ENCODE results near the gene TLX1. TPM values are rescaled to one million over a fixed set of nuclear protein-coding genes. Genes with fewer than 3 reads are reported as not detected.
A peak's percentile ranks its signal among the peaks of the same experiment; 100 is the strongest.

Gene TLX1
- total and polyA plus RNA-seq, 4 donors: 0.13 TPM; not detected in 3

GRCh38 chr10:101141616-101142532 is 10.8 kb downstream of the TLX1 start:
- no peaks in the 10 kb centered on the region for H3K4me1 ChIP-seq (ENCODE audit: control insufficient read depth in 1 of 2, insufficient read depth in 2 of 2, low read length in 2 of 2)
- no peaks in the 10 kb centered on the region for H3K27me3 ChIP-seq (ENCODE audit: control insufficient read depth in 1 of 2, insufficient read depth in 2 of 2, low read length in 1 of 2)
- H3K9me3 ChIP-seq (ENCODE audit: control insufficient read depth, low read length): no peaks in the 10 kb centered on the region
- no peaks in the 10 kb centered on the region for H3K36me3 ChIP-seq (ENCODE audit: control insufficient read depth in 1 of 2, insufficient read depth in 2 of 2, low read length in 1 of 2)
- 9 to 13% methylated on average over 21 of the region's 21 CpGs for WGBS, 2 donors
- ATAC-seq (ENCODE audit: low FRiP score) (peak; percentile 88), DNase-seq (peak; percentile 86 to 94)
- intact Hi-C loops (cut with DNase I): loop anchor here (1.0 to 2.0 kb wide), 2 partner anchors 46 to 47 kb away; no protein-coding TSS in a partner anchor
- no peak overlapping the region for H3K27ac ChIP-seq (ENCODE audit: low read depth in 1 of 2, low read length in 2 of 2)
- no peak overlapping the region for H3K4me3 ChIP-seq (ENCODE audit: low read length in 2 of 2)

- Histone ChIP-seq H3K36me3 (ENCODE audit: control insufficient read depth in 1 of 2, insufficient read depth in 2 of 2, low read length in 1 of 2) (no peaks in the 10 kb centered on the region), H3K4me1 (ENCODE audit: control insufficient read depth in 1 of 2, insufficient read depth in 2 of 2, low read length in 2 of 2) (no peaks in the 10 kb centered on the region), H3K4me3 (ENCODE audit: low read length in 2 of 2) (no peak overlapping the region), H3K27ac (ENCODE audit: low read depth in 1 of 2, low read length in 2 of 2) (no peak overlapping the region), H3K9me3 (ENCODE audit: control insufficient read depth, low read length) (no peaks in the 10 kb centered on the region), H3K27me3 (ENCODE audit: control insufficient read depth in 1 of 2, insufficient read depth in 2 of 2, low read length in 1 of 2) (no peaks in the 10 kb centered on the region)
- ATAC-seq (ENCODE audit: low FRiP score) (no peak), DNase-seq (no peak)
- intact Hi-C loops (cut with DNase I): loop anchor here (1.0 to 2.0 kb wide), 2 partner anchors 46 to 48 kb away; no protein-coding TSS in a partner anchor
- WGBS, 2 donors: 24 to 28% methylated on average over 28 of the region's 28 CpGs
Observed at GRCh38 chr10:101142533-101143344, 11.6 kb downstream of the TLX1 start.

GRCh38 chr10:101143345-101143630 is 12.2 kb downstream of the TLX1 start:
- intact Hi-C loops (cut with DNase I): loop anchor here in 1 of 2 donors (2.0 kb wide), 1 partner anchor 48 kb away; no protein-coding TSS in a partner anchor
- WGBS, 2 donors: 56 to 63% methylated on average over 1 of the region's 1 CpG
- no peaks in the 10 kb centered on the region for H3K9me3 ChIP-seq (ENCODE audit: control insufficient read depth, low read length)
- no peaks in the 10 kb centered on the region for H3K4me1 ChIP-seq (ENCODE audit: control insufficient read depth in 1 of 2, insufficient read depth in 2 of 2, low read length in 2 of 2)
- H3K27ac ChIP-seq (ENCODE audit: low read depth in 1 of 2, low read length in 2 of 2): no peak overlapping the region
- ATAC-seq (ENCODE audit: low FRiP score) (no peak), DNase-seq (no peak)
- H3K4me3 ChIP-seq (ENCODE audit: low read length in 2 of 2): no peak overlapping the region
- no peaks in the 10 kb centered on the region for H3K36me3 ChIP-seq (ENCODE audit: control insufficient read depth in 1 of 2, insufficient read depth in 2 of 2, low read length in 1 of 2)
- H3K27me3 ChIP-seq (ENCODE audit: control insufficient read depth in 1 of 2, insufficient read depth in 2 of 2, low read length in 1 of 2): no peaks in the 10 kb centered on the region

- no peaks in the 10 kb centered on the region for H3K27me3 ChIP-seq (ENCODE audit: control insufficient read depth in 1 of 2, insufficient read depth in 2 of 2, low read length in 1 of 2)
- no peaks in the 10 kb centered on the region for H3K9me3 ChIP-seq (ENCODE audit: control insufficient read depth, low read length)
- no peak overlapping the region for H3K4me3 ChIP-seq (ENCODE audit: low read length in 2 of 2)
- H3K36me3 ChIP-seq (ENCODE audit: control insufficient read depth in 1 of 2, insufficient read depth in 2 of 2, low read length in 1 of 2): no peaks in the 10 kb centered on the region
- no peak for DNase-seq
- intact Hi-C loops (cut with DNase I): no loop called here
- no peak overlapping the region for H3K27ac ChIP-seq (ENCODE audit: low read depth in 1 of 2, low read length in 2 of 2)
- no peak for ATAC-seq (ENCODE audit: low FRiP score)
- no peaks in the 10 kb centered on the region for H3K4me1 ChIP-seq (ENCODE audit: control insufficient read depth in 1 of 2, insufficient read depth in 2 of 2, low read length in 2 of 2)
Observed at GRCh38 chr10:101144053-101144452, 13.0 kb downstream of the TLX1 start.

GRCh38 chr10:101145145-101145544 is 14.0 kb downstream of the TLX1 start:
- ATAC-seq (ENCODE audit: low FRiP score) (no peak), DNase-seq (no peak)
- no peaks in the 10 kb centered on the region for H3K4me1 ChIP-seq (ENCODE audit: control insufficient read depth in 1 of 2, insufficient read depth in 2 of 2, low read length in 2 of 2)
- WGBS, 2 donors: 67 to 73% methylated on average over 7 of the region's 7 CpGs
- H3K36me3 ChIP-seq (ENCODE audit: control insufficient read depth in 1 of 2, insufficient read depth in 2 of 2, low read length in 1 of 2): no peaks in the 10 kb centered on the region
- intact Hi-C loops (cut with DNase I): no loop called here
- H3K27ac ChIP-seq (ENCODE audit: low read depth in 1 of 2, low read length in 2 of 2): no peak overlapping the region
- no peak overlapping the region for H3K4me3 ChIP-seq (ENCODE audit: low read length in 2 of 2)
- peaks cover 4% of the 10 kb centered on the region for H3K9me3 ChIP-seq (ENCODE audit: control insufficient read depth, low read length)
- H3K27me3 ChIP-seq (ENCODE audit: control insufficient read depth in 1 of 2, insufficient read depth in 2 of 2, low read length in 1 of 2): no peaks in the 10 kb centered on the region

GRCh38 chr10:101145750-101146391 is 14.8 kb downstream of the TLX1 start:
- no peaks in the 10 kb centered on the region for H3K36me3 ChIP-seq (ENCODE audit: control insufficient read depth in 1 of 2, insufficient read depth in 2 of 2, low read length in 1 of 2)
- DNase-seq (no peak), ATAC-seq (ENCODE audit: low FRiP score) (no peak)
- H3K9me3 ChIP-seq (ENCODE audit: control insufficient read depth, low read length): peaks cover 4% of the 10 kb centered on the region
- no peaks in the 10 kb centered on the region for H3K27me3 ChIP-seq (ENCODE audit: control insufficient read depth in 1 of 2, insufficient read depth in 2 of 2, low read length in 1 of 2)
- H3K4me1 ChIP-seq (ENCODE audit: control insufficient read depth in 1 of 2, insufficient read depth in 2 of 2, low read length in 2 of 2): no peaks in the 10 kb centered on the region
- WGBS, 2 donors: 9% methylated on average over 40 of the region's 40 CpGs
- no peak overlapping the region for H3K4me3 ChIP-seq (ENCODE audit: low read length in 2 of 2)
- intact Hi-C loops (cut with DNase I): no loop called here
- H3K27ac ChIP-seq (ENCODE audit: low read depth in 1 of 2, low read length in 2 of 2): no peak overlapping the region

- Histone ChIP-seq H3K4me3 (ENCODE audit: low read length in 2 of 2) (no peak overlapping the region), H3K27ac (ENCODE audit: low read depth in 1 of 2, low read length in 2 of 2) (no peak overlapping the region), H3K36me3 (ENCODE audit: control insufficient read depth in 1 of 2, insufficient read depth in 2 of 2, low read length in 1 of 2) (no peaks in the 10 kb centered on the region), H3K9me3 (ENCODE audit: control insufficient read depth, low read length) (peaks cover 4% of the 10 kb centered on the region), H3K4me1 (ENCODE audit: control insufficient read depth in 1 of 2, insufficient read depth in 2 of 2, low read length in 2 of 2) (no peaks in the 10 kb centered on the region), H3K27me3 (ENCODE audit: control insufficient read depth in 1 of 2, insufficient read depth in 2 of 2, low read length in 1 of 2) (no peaks in the 10 kb centered on the region)
- DNase-seq: no peak
- ATAC-seq (ENCODE audit: low FRiP score): no peak
- 2% methylated on average over 55 of the region's 55 CpGs for WGBS, 2 donors
- intact Hi-C loops (cut with DNase I): no loop called here
Observed at GRCh38 chr10:101146392-101147251, 15.5 kb downstream of the TLX1 start.

GRCh38 chr10:101151395-101151794 is 20.3 kb downstream of the TLX1 start:
- ATAC-seq (ENCODE audit: low FRiP score) (no peak), DNase-seq (no peak)
- no peaks in the 10 kb centered on the region for H3K36me3 ChIP-seq (ENCODE audit: control insufficient read depth in 1 of 2, insufficient read depth in 2 of 2, low read length in 1 of 2)
- 55 to 71% methylated on average over 4 of the region's 4 CpGs for WGBS, 2 donors
- H3K4me1 ChIP-seq (ENCODE audit: control insufficient read depth in 1 of 2, insufficient read depth in 2 of 2, low read length in 2 of 2): no peaks in the 10 kb centered on the region
- H3K27me3 ChIP-seq (ENCODE audit: control insufficient read depth in 1 of 2, insufficient read depth in 2 of 2, low read length in 1 of 2): no peaks in the 10 kb centered on the region
- no peak overlapping the region for H3K4me3 ChIP-seq (ENCODE audit: low read length in 2 of 2)
- peaks cover 4% of the 10 kb centered on the region for H3K9me3 ChIP-seq (ENCODE audit: control insufficient read depth, low read length)
- intact Hi-C loops (cut with DNase I): no loop called here
- no peak overlapping the region for H3K27ac ChIP-seq (ENCODE audit: low read depth in 1 of 2, low read length in 2 of 2)
